Activated naive CD4-positive, alpha-beta T cell (primary cell): ENCODE measurements around the gene COX19.

ENCODE experiments used
- DNase-seq, 4 experiments: peaks; one replicate each; lab custom pipeline; 2025; lab: John Stamatoyannopoulos, UW

COX19 gene

GRCh38 chr7:991729-992656 lies 16.6 kb upstream of the COX19 start:
- DNase-seq = no peak

DNA sequence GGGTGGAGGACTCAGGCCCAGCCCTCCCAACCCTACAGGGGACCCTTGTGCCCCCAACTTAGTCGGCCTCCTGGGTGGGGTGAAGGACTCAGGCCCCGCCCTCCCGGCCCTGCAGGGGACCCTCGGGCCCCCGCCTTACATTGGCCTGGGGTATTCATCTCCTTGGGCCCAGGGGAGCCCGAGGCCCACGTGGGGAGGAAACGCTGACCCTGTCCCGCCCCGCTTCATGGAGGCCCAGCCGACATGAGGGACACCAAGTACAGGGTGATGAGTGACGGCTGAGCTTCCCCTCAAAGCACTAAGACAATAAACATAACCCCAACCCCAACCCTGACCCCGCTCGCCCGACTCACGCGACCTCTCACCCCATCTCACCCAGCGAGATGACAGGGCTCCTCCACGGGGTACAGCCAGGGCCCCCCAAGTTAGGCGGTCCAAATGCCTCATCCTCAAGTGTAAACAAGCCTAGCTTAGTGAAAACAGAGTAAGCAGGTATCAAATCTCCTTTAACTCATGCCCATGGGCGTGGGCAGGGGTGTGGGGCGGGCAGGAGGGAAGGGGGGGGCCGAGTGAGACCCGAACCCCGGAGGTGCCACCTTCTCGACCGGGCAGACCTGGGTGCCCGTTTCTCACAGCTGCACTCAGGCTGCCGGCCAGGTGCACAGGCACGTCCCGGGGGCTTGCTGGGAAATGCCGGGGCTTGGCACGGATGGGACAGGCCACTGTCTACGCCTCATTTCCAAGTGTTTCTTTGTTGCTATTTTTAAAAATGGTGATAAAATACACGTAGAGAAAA lies 15.8 kb upstream of the COX19 start:
- DNase-seq = no peak

DNA sequence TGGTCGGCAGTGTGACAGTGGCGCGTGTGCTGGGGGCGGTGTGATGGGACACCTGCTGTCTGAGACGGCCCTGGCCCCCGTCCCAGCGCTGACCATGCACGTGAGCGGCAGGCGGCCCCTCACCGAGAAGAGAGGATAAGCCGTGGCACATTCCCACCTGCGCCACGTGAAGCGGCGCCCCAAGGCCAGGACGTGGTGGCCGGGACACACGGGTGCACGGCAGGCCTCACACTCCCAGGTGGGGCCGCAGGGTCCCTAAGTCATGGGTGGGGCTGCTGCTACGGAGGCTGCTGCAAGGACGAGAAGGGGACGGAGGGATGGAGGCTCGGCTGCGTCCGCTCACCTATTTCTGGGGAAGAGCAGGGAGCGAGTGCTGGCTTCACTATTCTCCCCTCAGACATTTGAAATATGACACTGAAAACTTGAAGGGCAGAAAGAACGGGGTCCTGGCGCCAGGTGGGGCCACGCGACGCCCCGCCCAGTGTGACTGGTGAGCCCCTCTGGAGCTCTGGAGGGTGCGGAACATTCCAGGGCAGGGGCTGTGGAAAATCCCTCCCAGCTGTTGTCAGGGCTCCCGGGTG lies 15.1 kb upstream of the COX19 start:
- DNase-seq = no peak

GRCh38 chr7:988963-989529 lies 13.7 kb upstream of the COX19 start:
- no peak for DNase-seq

GRCh38 chr7:988426-988911 lies 13.1 kb upstream of the COX19 start:
- DNase-seq = no peak

- no peak for DNase-seq
Observed at GRCh38 chr7:987909-988308, 12.6 kb upstream of the COX19 start.

GRCh38 chr7:986766-987751 lies 11.7 kb upstream of the COX19 start:
- DNase-seq = no peak

GRCh38 chr7:985915-986741 lies 10.8 kb upstream of the COX19 start:
- DNase-seq = no peak

DNA sequence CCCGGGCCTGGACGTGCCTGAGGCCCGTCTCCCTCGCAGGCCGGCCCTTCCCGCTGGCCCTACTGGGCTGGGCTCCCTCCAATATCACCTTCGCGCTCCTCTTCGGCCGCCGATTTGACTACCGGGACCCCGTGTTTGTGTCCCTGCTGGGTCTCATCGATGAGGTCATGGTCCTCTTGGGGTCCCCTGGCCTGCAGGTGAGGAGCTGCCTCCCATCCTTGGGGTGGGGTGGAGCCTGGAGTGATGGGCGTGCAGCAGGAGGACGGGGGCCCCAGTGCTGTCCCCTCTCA lies 9.7 kb upstream of the COX19 start:
- DNase-seq = no peak

GRCh38 chr7:984361-985126 lies 9.2 kb upstream of the COX19 start:
- no peak for DNase-seq

DNA sequence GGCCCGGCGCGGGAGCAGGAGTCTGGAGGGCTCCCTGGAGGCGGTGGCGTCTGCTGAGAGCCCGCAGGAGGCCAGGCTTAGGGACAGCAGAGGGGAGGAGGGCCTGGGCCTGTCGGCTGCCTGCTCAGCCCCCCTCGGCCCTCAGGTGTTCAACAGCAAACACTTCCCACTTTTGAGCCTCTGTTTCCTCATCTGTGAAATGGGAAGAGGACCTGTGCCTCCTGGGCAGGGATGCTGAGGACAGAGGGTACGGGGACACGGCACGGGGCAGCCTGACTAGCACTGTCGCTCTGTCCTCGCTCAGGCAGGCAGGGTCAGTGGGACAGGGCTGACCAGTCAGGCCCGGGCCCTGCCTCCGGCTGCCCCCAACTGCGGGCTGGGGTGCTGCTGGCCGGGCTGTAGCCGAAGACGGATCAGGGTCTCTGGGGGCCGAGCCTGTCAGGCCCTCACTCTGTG lies 8.3 kb upstream of the COX19 start:
- DNase-seq = no peak

- DNase-seq = no peak
Observed at GRCh38 chr7:983004-983615, 7.8 kb upstream of the COX19 start, which contains the start of gene CYP2W1. Gene CYP2W1 (plus strand): TSS chr7:983181. CDS start chr7:983212, 31 bp downstream.

DNA sequence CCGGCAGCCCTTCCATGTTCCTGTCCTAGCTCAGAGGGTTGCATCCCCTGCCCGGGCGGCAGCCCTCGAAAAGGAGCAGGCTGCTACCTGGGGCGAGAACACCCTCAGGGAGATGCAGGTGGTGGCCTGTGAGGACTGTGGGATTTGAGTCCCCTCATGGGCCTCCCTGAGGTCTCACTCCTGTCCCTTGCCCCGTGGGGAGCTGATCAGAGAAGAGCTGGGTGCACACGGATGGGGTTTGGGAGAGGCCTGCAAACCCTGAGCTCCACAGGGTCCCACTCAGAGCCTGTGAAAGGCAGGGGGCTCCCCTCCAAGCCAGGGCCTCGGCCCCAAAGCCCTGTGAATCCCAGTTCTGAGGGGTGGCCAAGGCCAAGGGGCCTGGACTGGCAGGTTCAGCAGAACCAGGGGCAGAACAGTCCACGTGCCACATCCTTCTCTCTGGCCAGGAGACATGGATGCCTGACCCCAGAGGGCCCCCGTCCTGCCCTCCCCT lies 7.2 kb upstream of the COX19 start:
- DNase-seq = no peak

DNA sequence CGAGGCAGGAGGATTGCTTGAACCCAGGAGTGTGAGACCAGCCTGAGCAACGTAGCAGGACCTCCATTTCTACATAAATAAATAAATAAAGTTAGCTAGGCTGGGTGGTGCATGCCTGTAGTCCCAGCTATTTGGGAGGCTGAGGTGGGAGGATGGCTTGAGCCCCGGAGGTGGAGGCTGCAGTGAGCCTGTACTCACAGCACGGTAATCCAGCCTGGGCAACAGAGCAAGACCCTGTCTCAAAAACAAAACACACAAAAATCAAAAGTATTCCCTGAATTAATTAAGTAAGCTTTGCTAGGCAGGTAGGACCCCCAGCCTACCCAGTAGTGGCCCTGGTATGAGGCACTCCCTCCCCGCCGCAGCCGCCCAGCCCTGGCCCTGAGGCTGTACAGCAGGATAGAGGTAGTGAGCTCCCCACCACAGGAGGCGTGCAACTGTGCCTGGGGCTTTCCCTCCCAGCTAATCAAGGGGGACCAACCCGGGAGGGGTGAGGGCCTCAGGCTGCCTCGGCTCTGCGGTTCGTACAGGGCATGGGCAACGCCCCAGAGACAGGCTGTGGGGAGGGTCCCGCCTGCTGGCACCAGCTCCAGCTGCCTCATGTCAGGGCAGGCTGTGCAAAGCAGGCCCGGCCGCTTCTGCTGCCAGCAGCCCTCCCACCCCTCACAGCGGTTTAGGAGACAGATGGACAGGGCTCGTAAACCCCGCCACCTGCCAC lies 6.6 kb upstream of the COX19 start:
- no peak for DNase-seq

DNA sequence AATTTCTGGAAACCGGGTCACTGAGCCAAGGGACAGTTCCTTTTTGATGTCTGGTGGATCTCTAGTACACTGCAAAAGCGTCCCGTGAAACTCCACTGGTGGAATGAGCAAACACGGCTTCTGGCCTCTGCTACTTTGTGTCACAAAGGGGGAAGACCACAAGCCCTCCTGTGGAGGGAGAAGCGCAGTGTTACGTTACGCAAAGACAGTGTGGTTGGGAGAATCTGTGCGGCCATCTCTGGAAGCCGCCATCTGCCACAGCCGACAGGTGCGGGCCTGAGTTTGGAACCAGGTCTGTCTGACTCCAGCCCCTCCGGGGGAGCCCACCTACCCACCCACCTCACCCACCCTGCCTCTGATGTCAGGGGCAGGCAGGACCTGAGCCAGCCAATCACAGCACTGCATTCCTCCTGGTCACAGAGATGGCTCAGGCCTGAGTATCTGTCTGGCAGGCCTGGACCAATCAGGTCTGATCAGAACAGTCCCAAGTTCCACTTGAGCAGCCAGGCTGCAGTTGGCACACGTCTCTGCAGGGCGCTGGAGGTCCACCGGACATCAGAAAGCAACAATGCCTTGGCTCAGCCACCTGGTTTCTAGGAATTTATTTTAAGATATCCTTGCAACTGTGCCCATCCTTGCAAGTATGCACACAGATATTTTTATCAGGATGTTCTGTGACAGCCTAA lies 4.7 kb upstream of the COX19 start:
- DNase-seq = no peak

DNA sequence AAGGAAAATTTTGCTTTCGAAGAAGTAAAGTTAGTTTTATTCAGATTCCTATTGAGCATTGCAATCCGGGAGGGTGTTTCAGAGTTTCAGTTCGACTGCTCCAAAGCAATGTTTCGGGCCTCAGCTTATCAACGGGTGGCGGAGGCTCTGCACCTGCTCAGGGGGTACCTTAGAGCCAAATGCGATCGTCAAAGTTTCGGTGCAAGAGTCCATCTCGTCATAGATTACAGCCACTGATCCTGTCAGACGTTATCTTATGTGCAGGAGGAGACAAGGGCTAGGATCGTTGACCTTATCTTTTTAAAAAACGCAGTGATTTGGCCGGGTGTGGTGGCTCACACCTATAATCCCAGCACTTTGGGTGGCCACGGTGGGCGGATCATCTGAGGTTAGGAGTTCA lies 3.8 kb upstream of the COX19 start:
- no peak for DNase-seq

DNA sequence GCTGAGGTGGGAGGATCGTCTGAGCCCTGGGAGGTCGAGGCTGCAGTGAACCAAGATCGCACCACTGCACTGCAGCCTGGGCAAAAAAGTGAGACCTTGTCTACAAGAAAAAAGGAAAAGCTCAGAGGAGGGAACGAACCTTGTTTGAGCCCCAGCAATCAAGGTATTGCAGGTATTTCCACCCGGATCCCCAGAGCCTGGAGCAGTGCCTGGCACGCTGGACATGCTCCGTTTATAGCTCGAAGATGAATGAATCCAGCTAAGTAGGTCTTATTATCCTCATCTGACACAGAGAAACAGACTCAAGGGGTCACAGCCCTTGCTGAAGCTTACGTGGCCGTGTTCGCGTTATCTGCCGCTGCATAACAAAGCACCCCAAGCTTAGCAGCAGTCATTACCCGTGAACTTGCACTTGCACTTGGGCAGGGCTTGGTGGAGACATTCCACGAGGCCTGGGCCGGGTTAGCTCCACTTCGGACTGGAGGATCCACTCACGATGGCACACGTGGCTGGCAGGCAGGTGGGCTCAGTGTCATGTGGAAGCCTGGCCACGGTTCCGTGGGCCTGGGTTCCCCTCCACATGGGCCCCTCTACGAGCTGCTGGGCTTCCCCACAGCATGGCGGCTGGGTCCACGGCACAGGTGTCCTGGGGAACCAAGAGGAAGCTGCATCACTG lies 3.2 kb upstream of the COX19 start:
- no peak for DNase-seq
